Choroid plexus epithelial cell (primary cell): ENCODE measurements around the gene SGPL1.
"Not testable (repeated sequence)": the region's sequence is repeated elsewhere in the genome, so short reads cannot be mapped to it uniquely, and the experiment has no call there.

ENCODE experiments used
- DNase-seq: peaks from one replicate; pipeline ENCODE4 v3.0.0-alpha.2; 2010; ENCODE audit warnings: low read depth
- H3K4me3 ChIP-seq: 2 replicates; pipeline ENCODE4 v1.5.1; 2011; ENCODE audit warnings: low read depth, mild to moderate bottlenecking, control low read depth, low read length, moderate library complexity
- TF ChIP-seq, protein P1 (sequence below): conservative IDR thresholded peaks from 2 replicates; pipeline ENCODE4 v1.5.1; 2011; ENCODE audit warnings: low read depth, mild to moderate bottlenecking, control low read depth, inconsistent platforms, low read length, moderate library complexity

The SGPL1 gene

DNA sequence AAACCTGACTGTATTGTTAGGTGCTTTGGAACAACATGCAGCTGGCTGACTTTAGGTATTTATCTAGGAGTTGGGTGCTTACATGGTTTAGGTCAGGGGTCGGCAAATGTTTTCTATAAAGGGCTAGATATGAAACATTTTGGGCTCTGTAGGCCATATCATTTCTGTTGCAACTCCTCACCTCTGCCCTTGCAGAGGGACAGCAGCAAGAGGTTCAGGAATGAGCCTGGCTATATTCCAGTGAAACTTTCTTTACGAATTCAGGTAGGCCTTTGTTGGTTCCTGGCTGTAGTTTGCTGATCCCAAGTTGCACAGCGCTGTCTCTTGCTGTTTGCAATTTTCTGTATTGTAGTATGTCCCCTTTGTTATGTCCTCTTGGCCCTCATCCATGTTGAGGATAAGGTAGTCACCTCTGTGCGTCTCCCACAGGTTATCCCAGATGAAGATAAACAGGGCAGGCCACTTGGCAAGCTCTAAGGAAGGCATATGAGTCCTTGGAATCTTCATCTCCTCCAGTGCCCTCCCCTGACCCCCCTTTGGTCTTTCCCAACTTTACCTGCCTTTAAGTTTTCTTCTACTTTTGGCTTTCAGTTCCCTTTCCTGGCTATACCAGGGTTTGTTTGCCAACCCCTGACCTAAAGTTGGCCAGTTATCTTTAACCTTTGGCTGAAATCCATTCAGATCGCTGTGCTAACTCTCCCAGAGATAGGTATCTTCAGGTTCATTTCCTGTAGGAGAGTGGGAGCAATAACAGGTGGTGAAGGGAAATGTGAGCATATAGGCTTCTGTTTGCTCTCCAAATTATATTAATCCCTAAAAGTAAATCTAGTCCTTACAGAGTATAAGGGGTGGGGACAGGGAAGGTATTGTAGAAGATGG is 36.1 kb downstream of the SGPL1 start:
- TF ChIP-seq, protein P1, sequence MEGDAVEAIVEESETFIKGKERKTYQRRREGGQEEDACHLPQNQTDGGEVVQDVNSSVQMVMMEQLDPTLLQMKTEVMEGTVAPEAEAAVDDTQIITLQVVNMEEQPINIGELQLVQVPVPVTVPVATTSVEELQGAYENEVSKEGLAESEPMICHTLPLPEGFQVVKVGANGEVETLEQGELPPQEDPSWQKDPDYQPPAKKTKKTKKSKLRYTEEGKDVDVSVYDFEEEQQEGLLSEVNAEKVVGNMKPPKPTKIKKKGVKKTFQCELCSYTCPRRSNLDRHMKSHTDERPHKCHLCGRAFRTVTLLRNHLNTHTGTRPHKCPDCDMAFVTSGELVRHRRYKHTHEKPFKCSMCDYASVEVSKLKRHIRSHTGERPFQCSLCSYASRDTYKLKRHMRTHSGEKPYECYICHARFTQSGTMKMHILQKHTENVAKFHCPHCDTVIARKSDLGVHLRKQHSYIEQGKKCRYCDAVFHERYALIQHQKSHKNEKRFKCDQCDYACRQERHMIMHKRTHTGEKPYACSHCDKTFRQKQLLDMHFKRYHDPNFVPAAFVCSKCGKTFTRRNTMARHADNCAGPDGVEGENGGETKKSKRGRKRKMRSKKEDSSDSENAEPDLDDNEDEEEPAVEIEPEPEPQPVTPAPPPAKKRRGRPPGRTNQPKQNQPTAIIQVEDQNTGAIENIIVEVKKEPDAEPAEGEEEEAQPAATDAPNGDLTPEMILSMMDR = no peak
- H3K4me3 ChIP-seq = no peak overlapping the region
- no peak for DNase-seq

- TF ChIP-seq, protein P1 = no peak
- H3K4me3 ChIP-seq = no peak overlapping the region
- DNase-seq = no peak
Observed at GRCh38 chr10:70853038-70853437, 37.3 kb downstream of the SGPL1 start.

DNA sequence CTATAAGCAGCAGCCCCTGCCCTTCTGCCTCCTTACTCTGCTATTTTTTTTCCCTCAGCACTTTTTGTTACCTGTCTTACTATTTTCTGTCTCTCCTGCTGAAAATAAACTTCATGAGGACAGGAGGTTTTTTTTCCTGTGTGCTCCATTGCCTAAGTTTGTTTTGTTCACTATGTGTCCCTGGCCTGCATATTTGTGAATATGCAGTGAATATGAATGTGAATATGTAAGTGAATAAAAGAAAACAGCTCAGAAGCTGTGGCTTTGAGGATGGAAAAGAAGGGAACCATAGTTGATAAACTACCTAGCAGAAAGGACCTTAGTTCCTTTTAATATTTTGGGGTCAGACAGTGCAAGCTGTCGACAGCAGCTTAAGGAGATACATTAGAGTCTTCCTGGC is 37.7 kb downstream of the SGPL1 start:
- TF ChIP-seq, protein P1 = no peak
- H3K4me3 ChIP-seq = no peak overlapping the region
- DNase-seq = no peak

- TF ChIP-seq, protein P1 = no peak
- H3K4me3 ChIP-seq = no peak overlapping the region
- peak; percentile 48 for DNase-seq
Observed at GRCh38 chr10:70856454-70856853, 40.7 kb downstream of the SGPL1 start.

GRCh38 chr10:70858759-70859158 is 43.0 kb downstream of the SGPL1 start:
- DNase-seq = no peak
- H3K4me3 ChIP-seq = no peak overlapping the region
- TF ChIP-seq, protein P1 = no peak

DNA sequence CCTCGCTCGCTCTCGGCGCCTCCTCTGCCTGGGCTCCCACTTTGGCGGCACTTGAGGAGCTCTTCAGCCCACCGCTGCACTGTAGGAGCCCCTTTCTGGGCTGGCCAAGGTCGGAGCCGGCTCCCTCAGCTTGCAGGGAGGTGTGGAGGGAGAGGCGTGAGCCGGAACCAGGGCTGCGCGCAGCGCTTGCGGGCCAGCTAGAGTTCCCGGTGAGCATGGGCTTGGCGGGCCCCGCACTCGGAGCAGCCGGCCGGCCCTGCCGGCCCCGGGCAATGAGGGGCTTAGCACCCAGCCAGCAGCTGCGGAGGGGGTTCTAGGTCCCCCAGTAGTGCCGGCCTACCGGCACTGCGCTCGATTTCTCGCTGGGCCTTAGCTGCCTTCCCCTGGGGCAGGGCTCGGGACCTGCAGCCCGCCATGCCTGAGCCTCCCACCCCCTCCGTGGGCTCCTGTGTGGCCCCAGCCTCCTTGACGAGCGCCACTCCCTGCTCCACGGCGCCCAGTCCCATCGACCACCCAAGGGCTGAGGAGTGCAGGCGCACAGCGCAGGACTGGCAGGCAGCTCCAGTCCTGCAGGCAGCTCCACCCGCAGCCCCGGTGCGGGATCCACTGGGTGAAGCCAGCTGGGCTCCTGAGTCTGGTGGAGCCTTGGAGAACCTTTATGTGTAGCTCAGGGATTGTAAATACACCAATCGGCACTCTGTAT is 45.9 kb downstream of the SGPL1 start:
- not testable (repeated sequence) for DNase-seq, H3K4me3 ChIP-seq

- DNase-seq = no peak
- TF ChIP-seq, protein P1 = peak; percentile 15
- no peak overlapping the region for H3K4me3 ChIP-seq
Observed at GRCh38 chr10:70863470-70864160, 47.9 kb downstream of the SGPL1 start.
